Left lung (tissue), 10 donors: ENCODE data around the gene DVL1. TPM values are rescaled to one million over a fixed set of nuclear protein-coding genes. Genes with fewer than 3 reads are reported as not detected.

Experiments
- ATAC-seq: fragments of 200-7000 bp; cut with Tn5 transposase; one replicate; pipeline ENCODE4 v1.9.1; 2020; ENCODE audit warnings: moderate library complexity
- DNase-seq, 4 donors: peaks; one replicate each; pipeline ENCODE4 v3.0.0-alpha.2; 2013 to 2020
- H3K27ac ChIP-seq, 2 donors: fragments of 200-600 bp; sonication (generic) in 1 of 2; one replicate each; pipeline versions ENCODE4 v1.5.0 to v1.8.0; 2020 to 2021
- H3K27me3 ChIP-seq, 2 donors: fragments of 200-600 bp; sonication (generic) in 1 of 2; one replicate each; pipeline versions ENCODE4 v1.5.0 to v1.8.0; 2020 to 2021
- H3K36me3 ChIP-seq, 2 donors: fragments of 200-600 bp; sonication (generic) in 1 of 2; one replicate each; pipeline versions ENCODE4 v1.5.0 to v1.8.0; 2020 to 2021
- H3K4me1 ChIP-seq, 2 donors: fragments of 200-600 bp; one replicate each; pipeline ENCODE4 v1.8.0; 2021
- H3K4me3 ChIP-seq, 2 donors: fragments of 200-600 bp; sonication (generic) in 1 of 2; one replicate each; pipeline versions ENCODE4 v1.5.0 to v1.8.0; 2020 to 2021; ENCODE audit warnings: mild to moderate bottlenecking in 1 of 2
- H3K9me3 ChIP-seq, 2 donors: fragments of 200-600 bp; sonication (generic) in 1 of 2; one replicate each; pipeline versions ENCODE4 v1.5.0 to v1.8.0; 2020 to 2021
- CTCF ChIP-seq, 2 donors: fragments of 200-600 bp; sonication (generic) in 1 of 2; IDR thresholded peaks; one replicate each; pipeline versions ENCODE4 v1.5.0 to v1.8.0; 2021; ENCODE audit warnings: antibody characterized with exemption in 2 of 2
- intact Hi-C, 2 donors: fragments of 100-400 bp; cut with DNase I; formaldehyde crosslinking; loops; one replicate each; pipeline versions ENCODE4 v1.11.2 to v1.14.2; 2022
- polyA plus RNA-seq, 6 donors: library from polyadenylated mRNA; unstranded; fragments of 120-200 nt; gene quantifications; one replicate each; pipeline ENCODE4 v1.2.1, GENCODE V29; 2013; ENCODE audit not compliant: insufficient read length in 6 of 6
- total RNA-seq, 2 donors: library from RNA; stranded (reverse); fragmentation: NEBNext Ultra II Directional; extraction: Animal tissue kit (Norgen Biotek cat#: 25700); gene quantifications; one replicate each; pipeline ENCODE4 v1.2.1, GENCODE V29; 2021
- donor health status: DM: no; HTN: yes; CAD: no.
- donor health status: DM: no; HTN: no; CAD: no.

Gene DVL1
- total and polyA plus RNA-seq, 8 donors = 20.6 to 81.2 (median 30.4) TPM

GRCh38 chr1:1364266-1364665 is 15.0 kb upstream of the DVL1 start:
- intact Hi-C loops = no loop called here
- peaks cover 3 to 7% of the 10 kb centered on the region in 2 donors for H3K4me1 ChIP-seq
- H3K27ac ChIP-seq = no peak overlapping the region
- DNase-seq = peak in 1 of 4 donors; percentile 65
- H3K4me3 ChIP-seq = no peak overlapping the region
- peaks cover 0 to 3% of the 10 kb centered on the region in 2 donors for H3K9me3 ChIP-seq
- H3K36me3 ChIP-seq = no peaks in the 10 kb centered on the region
- no peak for ATAC-seq
- TF ChIP-seq CTCF (IDR thresholded peaks at IDR 0.05) = no peak
- peaks cover 0 to 40% of the 10 kb centered on the region in 2 donors for H3K27me3 ChIP-seq

- intact Hi-C loops = no loop called here
- no peak for TF ChIP-seq CTCF (IDR thresholded peaks at IDR 0.05)
- no peaks in the 10 kb centered on the region for H3K36me3 ChIP-seq
- DNase-seq (peak in 2 of 4 donors; percentile 63 to 65), ATAC-seq (no peak)
- H3K4me1 ChIP-seq = peaks cover 13% of the 10 kb centered on the region in 2 donors
- H3K27ac ChIP-seq = peak overlapping the region; percentile 48 to 87
- no peaks in the 10 kb centered on the region for H3K9me3 ChIP-seq
- no peak overlapping the region for H3K4me3 ChIP-seq
- H3K27me3 ChIP-seq = peaks cover 0 to 62% of the 10 kb centered on the region in 2 donors
Observed at GRCh38 chr1:1361982-1362423, 12.8 kb upstream of the DVL1 start.

- H3K4me1 ChIP-seq = peaks cover 13% of the 10 kb centered on the region in 2 donors
- no peaks in the 10 kb centered on the region for H3K36me3 ChIP-seq
- peaks cover 0 to 68% of the 10 kb centered on the region in 2 donors for H3K27me3 ChIP-seq
- intact Hi-C loops = no loop called here
- ATAC-seq = no peak
- H3K27ac ChIP-seq = peak overlapping the region; percentile 48 to 87
- no peak for TF ChIP-seq CTCF (IDR thresholded peaks at IDR 0.05)
- H3K4me3 ChIP-seq = no peak overlapping the region
- H3K9me3 ChIP-seq = no peaks in the 10 kb centered on the region
- DNase-seq = peak in 1 of 4 donors; percentile 68
Observed at GRCh38 chr1:1361233-1361981, 12.2 kb upstream of the DVL1 start.

- DNase-seq = peak in 2 of 4 donors; percentile 72 to 82
- Histone ChIP-seq H3K4me1 (peaks cover 13% of the 10 kb centered on the region in 2 donors), H3K9me3 (no peaks in the 10 kb centered on the region), H3K4me3 (no peak overlapping the region), H3K27ac (peak overlapping the region; percentile 46 to 87), H3K36me3 (no peaks in the 10 kb centered on the region), H3K27me3 (peaks cover 0 to 76% of the 10 kb centered on the region in 2 donors)
- peak; percentile 63 for ATAC-seq
- no peak for TF ChIP-seq CTCF (IDR thresholded peaks at IDR 0.05)
- intact Hi-C loops = no loop called here
Observed at GRCh38 chr1:1360506-1361169, 11.4 kb upstream of the DVL1 start.
